Panc1 (cell line): ENCODE results near the gene PCNX2.

Source experiments
- POLR2AphosphoS5 ChIP-seq: IDR thresholded peaks from 2 replicates; pipeline ENCODE4 v1.6.1; 2012; ENCODE audit warnings: mild to moderate bottlenecking, low read depth, low read length, moderate library complexity
- SIN3A ChIP-seq: IDR thresholded peaks from 2 replicates; pipeline ENCODE4 v1.6.1; 2012; ENCODE audit warnings: low read depth, mild to moderate bottlenecking, low read length, moderate library complexity, borderline replicate concordance; ENCODE audit not compliant: insufficient read depth
- TCF7L2 ChIP-seq: IDR thresholded peaks from 2 replicates; pipeline ENCODE4 v1.6.1; 2011; ENCODE audit warnings: mild to moderate bottlenecking, low read depth, low read length, inconsistent platforms
- TF ChIP-seq, protein P1 (sequence below): fragments of 450-650 bp; IDR thresholded peaks from 2 replicates; pipeline ENCODE4 v1.5.1; 2017; ENCODE audit warnings: mild to moderate bottlenecking
- TF ChIP-seq, protein P2 (sequence below), 2 experiments: IDR thresholded peaks; 2 replicates each; pipeline ENCODE4 v1.6.1; 2011 to 2012; ENCODE audit warnings: low read depth in 2 of 2, control low read depth in 1 of 2, low read length in 1 of 2, mild to moderate bottlenecking in 1 of 2, moderate library complexity in 1 of 2; ENCODE audit not compliant: insufficient read depth in 1 of 2

DNA sequence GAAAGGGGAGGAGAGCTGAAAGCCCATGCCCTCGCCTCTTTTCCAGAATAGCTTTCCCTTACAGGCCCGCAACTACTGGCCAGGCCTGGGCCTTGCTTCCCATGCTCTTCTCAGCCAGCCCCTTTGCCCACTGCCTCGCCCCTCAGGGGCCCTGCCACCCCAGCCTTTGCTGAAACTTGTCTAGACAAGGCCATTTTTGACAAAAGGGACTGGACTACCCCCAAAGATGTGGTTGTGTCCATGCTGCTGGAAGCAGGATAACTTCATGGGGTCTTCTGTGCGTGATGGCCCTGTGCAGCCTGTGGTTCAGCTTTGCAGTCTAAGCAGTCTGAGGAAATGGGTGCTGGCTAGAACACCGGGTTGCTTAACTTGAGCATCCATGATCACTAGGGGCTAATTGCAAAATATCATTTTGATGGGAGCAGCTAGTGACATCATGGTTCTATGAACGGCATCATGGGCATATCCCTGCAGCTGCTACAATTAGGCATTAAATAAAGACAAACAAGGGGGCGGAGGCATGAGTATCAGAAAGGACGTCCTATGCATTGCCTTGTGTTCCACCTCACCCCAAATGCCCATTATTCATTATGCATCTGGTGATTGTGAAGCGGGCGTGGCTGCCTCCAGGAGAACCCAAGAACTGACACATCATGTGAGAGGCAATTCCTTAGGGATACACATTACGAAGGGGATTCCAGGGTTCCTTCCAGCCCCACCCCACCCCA is 308.3 kb downstream of the PCNX2 start:
- TF ChIP-seq, protein P1, sequence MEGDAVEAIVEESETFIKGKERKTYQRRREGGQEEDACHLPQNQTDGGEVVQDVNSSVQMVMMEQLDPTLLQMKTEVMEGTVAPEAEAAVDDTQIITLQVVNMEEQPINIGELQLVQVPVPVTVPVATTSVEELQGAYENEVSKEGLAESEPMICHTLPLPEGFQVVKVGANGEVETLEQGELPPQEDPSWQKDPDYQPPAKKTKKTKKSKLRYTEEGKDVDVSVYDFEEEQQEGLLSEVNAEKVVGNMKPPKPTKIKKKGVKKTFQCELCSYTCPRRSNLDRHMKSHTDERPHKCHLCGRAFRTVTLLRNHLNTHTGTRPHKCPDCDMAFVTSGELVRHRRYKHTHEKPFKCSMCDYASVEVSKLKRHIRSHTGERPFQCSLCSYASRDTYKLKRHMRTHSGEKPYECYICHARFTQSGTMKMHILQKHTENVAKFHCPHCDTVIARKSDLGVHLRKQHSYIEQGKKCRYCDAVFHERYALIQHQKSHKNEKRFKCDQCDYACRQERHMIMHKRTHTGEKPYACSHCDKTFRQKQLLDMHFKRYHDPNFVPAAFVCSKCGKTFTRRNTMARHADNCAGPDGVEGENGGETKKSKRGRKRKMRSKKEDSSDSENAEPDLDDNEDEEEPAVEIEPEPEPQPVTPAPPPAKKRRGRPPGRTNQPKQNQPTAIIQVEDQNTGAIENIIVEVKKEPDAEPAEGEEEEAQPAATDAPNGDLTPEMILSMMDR, result no peak
- TF ChIP-seq POLR2AphosphoS5 (no peak), TCF7L2 (no peak), SIN3A (no peak)
- TF ChIP-seq, protein P2, sequence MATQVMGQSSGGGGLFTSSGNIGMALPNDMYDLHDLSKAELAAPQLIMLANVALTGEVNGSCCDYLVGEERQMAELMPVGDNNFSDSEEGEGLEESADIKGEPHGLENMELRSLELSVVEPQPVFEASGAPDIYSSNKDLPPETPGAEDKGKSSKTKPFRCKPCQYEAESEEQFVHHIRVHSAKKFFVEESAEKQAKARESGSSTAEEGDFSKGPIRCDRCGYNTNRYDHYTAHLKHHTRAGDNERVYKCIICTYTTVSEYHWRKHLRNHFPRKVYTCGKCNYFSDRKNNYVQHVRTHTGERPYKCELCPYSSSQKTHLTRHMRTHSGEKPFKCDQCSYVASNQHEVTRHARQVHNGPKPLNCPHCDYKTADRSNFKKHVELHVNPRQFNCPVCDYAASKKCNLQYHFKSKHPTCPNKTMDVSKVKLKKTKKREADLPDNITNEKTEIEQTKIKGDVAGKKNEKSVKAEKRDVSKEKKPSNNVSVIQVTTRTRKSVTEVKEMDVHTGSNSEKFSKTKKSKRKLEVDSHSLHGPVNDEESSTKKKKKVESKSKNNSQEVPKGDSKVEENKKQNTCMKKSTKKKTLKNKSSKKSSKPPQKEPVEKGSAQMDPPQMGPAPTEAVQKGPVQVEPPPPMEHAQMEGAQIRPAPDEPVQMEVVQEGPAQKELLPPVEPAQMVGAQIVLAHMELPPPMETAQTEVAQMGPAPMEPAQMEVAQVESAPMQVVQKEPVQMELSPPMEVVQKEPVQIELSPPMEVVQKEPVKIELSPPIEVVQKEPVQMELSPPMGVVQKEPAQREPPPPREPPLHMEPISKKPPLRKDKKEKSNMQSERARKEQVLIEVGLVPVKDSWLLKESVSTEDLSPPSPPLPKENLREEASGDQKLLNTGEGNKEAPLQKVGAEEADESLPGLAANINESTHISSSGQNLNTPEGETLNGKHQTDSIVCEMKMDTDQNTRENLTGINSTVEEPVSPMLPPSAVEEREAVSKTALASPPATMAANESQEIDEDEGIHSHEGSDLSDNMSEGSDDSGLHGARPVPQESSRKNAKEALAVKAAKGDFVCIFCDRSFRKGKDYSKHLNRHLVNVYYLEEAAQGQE (IDR thresholded peaks at IDR 0.05; ENCODE audit: insufficient read depth in 1 of 2, low read depth in 2 of 2, low read length in 1 of 2), result no peak
